H7 (cell line): Measurements from ENCODE around the gene RCC2. TPM values are rescaled to one million over a fixed set of nuclear protein-coding genes. Genes with fewer than 3 reads are reported as not detected.
A peak's percentile ranks its signal among the peaks of the same experiment; 100 is the strongest.

Experiments used
- DNase-seq: peaks from one replicate; pipeline ENCODE4 v3.0.0; 2012
- H3K27me3 ChIP-seq: 2 replicates; pipeline ENCODE4 v1.6.0; 2011; ENCODE audit warnings: mild to moderate bottlenecking, low read length; ENCODE audit not compliant: control insufficient read depth, insufficient read depth
- H3K36me3 ChIP-seq: replicated peaks from 2 replicates; pipeline ENCODE4 v1.5.1; 2011; ENCODE audit warnings: low read length; ENCODE audit not compliant: control insufficient read depth, insufficient read depth
- H3K4me3 ChIP-seq: 2 replicates; pipeline ENCODE4 v1.5.1; 2011; ENCODE audit warnings: low read depth, mild to moderate bottlenecking, control low read depth, low read length, moderate library complexity; ENCODE audit not compliant: insufficient read depth
- total RNA-seq: library from RNA; depleted of rRNA; stranded (reverse); fragments of >200 nt; shearing (Covaris generic); gene quantifications from 2 replicates; pipeline ENCODE4 v1.2.3, GENCODE V29; 2014; rRNA removed

RCC2 gene
- total RNA-seq, 1 experiment from 2014 or later = 363 TPM

GRCh38 chr1:17359031-17359430 is 80.4 kb downstream of the RCC2 start:
- H3K4me3 ChIP-seq = no peak overlapping the region
- DNase-seq = peak; percentile 79
- no peaks in the 10 kb centered on the region for H3K36me3 ChIP-seq
- no peaks in the 10 kb centered on the region for H3K27me3 ChIP-seq

- no peak for DNase-seq
- Histone ChIP-seq H3K27me3 (no peaks in the 10 kb centered on the region), H3K36me3 (no peaks in the 10 kb centered on the region), H3K4me3 (no peak overlapping the region)
Observed at GRCh38 chr1:17358557-17358956, 80.9 kb downstream of the RCC2 start.

Other genes starting within 250 kb of the RCC2 start
- gene PADI1, start 234.5 kb downstream of the RCC2 start, total RNA-seq = 0.07 and 0.45 TPM in 2 replicates
- 1.2 and 4.1 TPM in 2 replicates for gene PADI3, start 190.6 kb downstream of the RCC2 start, total RNA-seq
- 0.62 TPM in 1 of 2 replicates, not detected in the other for gene PADI4, start 131.5 kb downstream of the RCC2 start, total RNA-seq
- gene PADI6, start 67.5 kb downstream of the RCC2 start, total RNA-seq = not detected in 2 replicates
- gene ARHGEF10L, start 100.0 kb upstream of the RCC2 start, total RNA-seq = 54.8 and 76.9 TPM in 2 replicates